Bronchial smooth muscle cell (primary cell): ENCODE results near the gene RPS17. TPM values are rescaled to one million over a fixed set of nuclear protein-coding genes. Genes with fewer than 3 reads are reported as not detected.

Experiments used
- total RNA-seq: library from RNA; depleted of rRNA; stranded (reverse); fragments of >200 nt; gene quantifications from 2 replicates; pipeline ENCODE4 v1.2.1, GENCODE V29; 2014

Gene RPS17
- total RNA-seq: 2,116 and 2,882 TPM in 2 replicates

DNA sequence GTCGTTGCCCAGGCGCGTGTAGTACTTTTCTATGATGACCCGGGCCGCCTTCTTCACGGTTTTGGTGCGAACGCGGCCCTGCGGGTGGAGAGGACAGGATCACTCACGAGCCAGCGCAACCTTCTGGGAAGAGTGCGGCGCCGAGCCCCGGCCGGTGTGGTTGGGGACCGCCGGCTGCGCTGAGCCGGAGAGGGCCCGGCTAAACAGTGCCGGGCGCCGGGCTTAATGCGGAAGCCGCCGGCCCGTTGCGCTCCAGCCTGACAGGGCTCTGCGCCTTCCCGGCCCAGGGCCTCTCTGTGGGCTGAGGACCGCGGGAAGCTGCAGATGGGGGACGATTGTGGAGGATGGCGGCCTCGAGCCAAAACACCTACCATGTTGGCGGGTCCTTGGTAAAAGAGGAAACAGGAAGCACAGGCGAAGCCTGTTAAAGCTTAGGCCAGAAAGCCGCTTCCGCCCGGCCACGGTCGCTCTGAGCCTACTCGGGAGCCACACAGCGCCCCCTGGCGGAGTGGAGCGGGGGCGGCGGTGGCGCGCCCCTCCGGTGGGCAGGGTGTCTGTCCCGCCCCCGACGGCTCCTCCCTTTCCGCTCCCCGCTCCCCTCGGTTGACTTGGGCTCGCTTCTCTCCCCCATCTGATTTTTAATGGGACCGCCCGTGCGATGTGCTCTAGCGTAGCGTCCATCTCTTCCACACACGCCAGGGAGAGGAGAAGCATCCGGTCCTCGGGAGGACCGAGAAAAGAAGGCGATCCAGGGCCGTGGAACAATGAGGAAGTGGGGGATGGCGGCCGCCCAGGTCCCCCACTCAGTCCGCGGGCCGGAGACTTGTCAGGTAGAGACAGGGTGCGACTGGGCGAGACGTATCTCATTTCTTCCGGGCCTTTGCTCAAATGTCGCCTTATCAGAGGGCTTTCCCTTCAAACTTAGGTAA is at the start of gene RPS17:
Gene RPS17, minus strand, starts transcription at position 403 of the 929 bp plus-strand sequence. Its CDS starts 29 bp downstream, at position 374.

Other genes starting within 250 kb of the RPS17 start
- 0.86 and 1.1 TPM in 2 replicates for gene GOLGA6L10, start 191.0 kb downstream of the RPS17 start, total RNA-seq
- gene GOLGA6L9, start 110.6 kb downstream of the RPS17 start, total RNA-seq: 1.7 and 2.7 TPM in 2 replicates
- gene CPEB1, start 106.9 kb upstream of the RPS17 start, total RNA-seq: 21.4 and 26.9 TPM in 2 replicates
- gene AP3B2, start 169.4 kb upstream of the RPS17 start, total RNA-seq: 0.79 and 1.0 TPM in 2 replicates